Endothelial cell of umbilical vein (primary cell): Measurements from ENCODE around the gene HTRA1. TPM values are rescaled to one million over a fixed set of nuclear protein-coding genes. Genes with fewer than 3 reads are reported as not detected.

Experiments used
- BruUV-seq: library from RNA; stranded (reverse); fragments of 400-500 nt; replicated peaks from 2 replicates; lab custom pipeline; 2021; lab: Mats Ljungman, UMichigan
- CTCF ChIA-PET: fragments of 300-600, 350-600 bp; sonication (Branson Sonifier 250); formaldehyde crosslinking; loops from one replicate; lab custom pipeline; 2021; ENCODE audit warnings: antibody characterized with exemption, inconsistent platforms; lab: Charles Lee
- POLR2A ChIA-PET: fragments of 300-600, 350-600 bp; sonication (Branson Sonifier 250); formaldehyde crosslinking; loops from one replicate; lab custom pipeline; 2021; ENCODE audit warnings: antibody characterized with exemption, inconsistent platforms; lab: Charles Lee
- DNase-seq: peaks from one replicate; pipeline ENCODE4 v3.0.0-alpha.2; 2011; ENCODE audit warnings: low read depth, low spot score
- FAIRE-seq: peaks from 2 replicates; lab custom pipeline; 2011; peaks lifted over from hg19 to GRCh38; lab: Jason Lieb, UNC
- H2AFZ ChIP-seq: 2 replicates; pipeline ENCODE4 v1.6.0; 2012; ENCODE audit warnings: low read depth, low read length, control low read depth, inconsistent platforms
- H3K27ac ChIP-seq: 2 replicates; pipeline ENCODE4 v1.5.1; 2011; ENCODE audit warnings: low read depth, mild to moderate bottlenecking, control low read depth, low read length, moderate library complexity; ENCODE audit not compliant: insufficient read depth
- H3K27me3 ChIP-seq, 2 experiments: 2 replicates each; pipeline versions ENCODE4 v1.6.0 to v1.6.1; 2011; ENCODE audit warnings: low read length in 2 of 2, mixed read lengths in 1 of 2; ENCODE audit not compliant: control insufficient read depth in 2 of 2, insufficient read depth in 2 of 2
- H3K36me3 ChIP-seq, 2 experiments: 2 replicates in 1 of 2; 3 replicates in 1 of 2; pipeline ENCODE4 v1.5.1; 2011; ENCODE audit warnings: low read length in 2 of 2, mild to moderate bottlenecking in 1 of 2, moderate library complexity in 1 of 2; ENCODE audit not compliant: control insufficient read depth in 2 of 2, insufficient read depth in 2 of 2; ENCODE audit errors: extremely low read depth in 1 of 2
- H3K4me1 ChIP-seq: 3 replicates; pipeline ENCODE4 v1.5.1; 2011; ENCODE audit warnings: mild to moderate bottlenecking, low read length; ENCODE audit not compliant: control insufficient read depth, insufficient read depth; ENCODE audit errors: extremely low read depth
- H3K4me2 ChIP-seq: 2 replicates; pipeline ENCODE4 v1.6.1; 2011; ENCODE audit warnings: low read length, control low read depth, mixed read lengths; ENCODE audit not compliant: insufficient read depth
- H3K4me3 ChIP-seq, 3 experiments: fragments of 200-600 bp in 1 of 3; sonication (generic), shearing (Covaris generic) in 1 of 3; replicated peaks in 1 of 3; 2 replicates each; pipeline ENCODE4 v1.5.1; 2011 to 2016; ENCODE audit warnings: control low read depth in 3 of 3, low read length in 3 of 3, mild to moderate bottlenecking in 2 of 3, inconsistent platforms in 1 of 3, low read depth in 1 of 3, moderate library complexity in 1 of 3; ENCODE audit not compliant: insufficient read depth in 1 of 3
- H3K79me2 ChIP-seq: 2 replicates; pipeline ENCODE4 v1.6.0; 2012; ENCODE audit warnings: low read length, inconsistent platforms; ENCODE audit not compliant: control insufficient read depth, insufficient read depth
- H3K9ac ChIP-seq: replicated peaks from 2 replicates; pipeline ENCODE3; 2011; ENCODE audit warnings: low read length, control low read depth; ENCODE audit not compliant: insufficient read depth; ENCODE audit errors: extremely low read depth
- H3K9me1 ChIP-seq: replicated peaks from 3 replicates; pipeline ENCODE4 v1.6.0; 2011; ENCODE audit warnings: mild to moderate bottlenecking, low read length; ENCODE audit not compliant: control insufficient read depth, insufficient read depth; ENCODE audit errors: extremely low read depth
- H3K9me3 ChIP-seq: replicated peaks from 2 replicates; pipeline ENCODE4 v1.5.1; 2012; ENCODE audit warnings: low read length, inconsistent platforms; ENCODE audit not compliant: control insufficient read depth, insufficient read depth
- H4K20me1 ChIP-seq: replicated peaks from 2 replicates; pipeline ENCODE3; 2011; ENCODE audit warnings: mild to moderate bottlenecking, low read length; ENCODE audit not compliant: control insufficient read depth, insufficient read depth; ENCODE audit errors: extremely low read depth
- EZH2 ChIP-seq: IDR thresholded peaks from 2 replicates; pipeline ENCODE4 v1.6.1; 2012; ENCODE audit warnings: borderline replicate concordance, low read depth, mild to moderate bottlenecking, moderate library complexity, low read length, inconsistent platforms; ENCODE audit not compliant: severe bottlenecking
- FOS ChIP-seq: IDR thresholded peaks from 2 replicates; pipeline ENCODE4 v1.6.1; 2011; ENCODE audit warnings: mild to moderate bottlenecking, low read length, moderate library complexity, borderline replicate concordance; ENCODE audit not compliant: insufficient read depth
- GATA2 ChIP-seq: IDR thresholded peaks from 2 replicates; pipeline ENCODE4 v1.7.0; 2011; ENCODE audit warnings: low read depth, mild to moderate bottlenecking, moderate library complexity, mixed read lengths, low read length; ENCODE audit not compliant: insufficient read length, insufficient read depth
- JUN ChIP-seq: IDR thresholded peaks from 2 replicates; pipeline ENCODE4 v1.6.1; 2011; ENCODE audit warnings: borderline replicate concordance, low read depth; ENCODE audit not compliant: insufficient read length, insufficient read depth
- MYC ChIP-seq: IDR thresholded peaks from one replicate; pipeline ENCODE4 v1.6.1; 2011; ENCODE audit warnings: mild to moderate bottlenecking, low read depth, low read length
- POLR2A ChIP-seq: IDR thresholded peaks from 2 replicates; pipeline ENCODE4 v1.6.1; 2012; ENCODE audit warnings: low read depth, mild to moderate bottlenecking, control low read depth, low read length
- POLR2AphosphoS5 ChIP-seq: IDR thresholded peaks from 2 replicates; pipeline ENCODE4 v1.6.1; 2012; ENCODE audit warnings: low read depth, mild to moderate bottlenecking, control low read depth, low read length, moderate library complexity; ENCODE audit not compliant: insufficient read depth
- dilution Hi-C: fragments of 300-500 bp; cut with MboI; formaldehyde crosslinking; loops from one replicate; pipeline ENCODE4 v1.15.0; 2019; ENCODE audit warnings: low sequenced_read_pairs; ENCODE audit not compliant: extremely low pct_ligation_motif_present
- intact Hi-C: fragments of 100-400 bp; cut with micrococcal nuclease; formaldehyde crosslinking; loops from one replicate; pipeline ENCODE4 v1.10.0; 2022
- polyA plus RNA-seq, 4 experiments: library from polyadenylated mRNA; depleted of rRNA in 3 of 4; stranded (reverse) in 3 of 4; unstranded in 1 of 4; fragments of >200 nt; gene quantifications; 2 replicates each; pipeline versions ENCODE4 v1.2.1 to v1.2.3, GENCODE V29; 2011 to 2012; ENCODE audit warnings: missing spikeins in 1 of 4
- total RNA-seq: library from RNA; stranded (reverse); gene quantifications from 2 replicates; pipeline ENCODE4 v1.2.3, GENCODE V29; 2021
- TF ChIP-seq, protein P1 (sequence below), 2 donors: IDR thresholded peaks; 1 replicate in 1 of 2; 2 replicates in 1 of 2; pipeline ENCODE4 v1.5.1; 2011; ENCODE audit warnings: low read length in 2 of 2, mild to moderate bottlenecking in 2 of 2, moderate library complexity in 2 of 2, control low read depth in 1 of 2, inconsistent platforms in 1 of 2, low read depth in 1 of 2; ENCODE audit not compliant: insufficient read depth in 1 of 2; ENCODE audit errors: extremely low read depth in 1 of 2
- TF ChIP-seq, protein P2 (sequence below): IDR thresholded peaks from 2 replicates; pipeline ENCODE4 v1.6.1; 2011; ENCODE audit not compliant: insufficient read depth, insufficient read length

Gene HTRA1
- total and polyA plus RNA-seq, 2 donors (not counting 3 experiments of a cell fraction or from before 2014, with no cell fraction given) = 192 to 270 TPM

DNA sequence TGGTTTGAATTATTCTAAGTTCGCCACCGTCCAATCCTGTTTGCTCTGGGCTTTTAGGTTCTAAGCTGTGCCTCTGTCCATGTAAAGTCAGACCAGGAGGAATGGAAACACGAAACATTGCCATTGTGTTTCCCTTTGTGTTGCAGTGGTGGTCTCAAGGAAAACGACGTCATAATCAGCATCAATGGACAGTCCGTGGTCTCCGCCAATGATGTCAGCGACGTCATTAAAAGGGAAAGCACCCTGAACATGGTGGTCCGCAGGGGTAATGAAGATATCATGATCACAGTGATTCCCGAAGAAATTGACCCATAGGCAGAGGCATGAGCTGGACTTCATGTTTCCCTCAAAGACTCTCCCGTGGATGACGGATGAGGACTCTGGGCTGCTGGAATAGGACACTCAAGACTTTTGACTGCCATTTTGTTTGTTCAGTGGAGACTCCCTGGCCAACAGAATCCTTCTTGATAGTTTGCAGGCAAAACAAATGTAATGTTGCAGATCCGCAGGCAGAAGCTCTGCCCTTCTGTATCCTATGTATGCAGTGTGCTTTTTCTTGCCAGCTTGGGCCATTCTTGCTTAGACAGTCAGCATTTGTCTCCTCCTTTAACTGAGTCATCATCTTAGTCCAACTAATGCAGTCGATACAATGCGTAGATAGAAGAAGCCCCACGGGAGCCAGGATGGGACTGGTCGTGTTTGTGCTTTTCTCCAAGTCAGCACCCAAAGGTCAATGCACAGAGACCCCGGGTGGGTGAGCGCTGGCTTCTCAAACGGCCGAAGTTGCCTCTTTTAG, 52.9 kb downstream of the HTRA1 start:
- dilution Hi-C loops = no loop called here
- H4K20me1 ChIP-seq = no peaks in the 10 kb centered on the region
- ChIA-PET CTCF (interaction anchor here (1.5 to 3.0 kb wide), 4 partner anchors 9 to 51 kb away, joined by 5 to 17 read pairs (median 7); no protein-coding TSS in a partner anchor), POLR2A (no interaction called here)
- H3K27ac ChIP-seq = no peak overlapping the region
- BruUV-seq = TSS peak; percentile 98
- H3K27me3 ChIP-seq = no peaks in the 10 kb centered on the region
- no peaks in the 10 kb centered on the region for H3K9me3 ChIP-seq
- H3K9ac ChIP-seq = no peak overlapping the region
- intact Hi-C loops = no loop called here
- H3K4me3 ChIP-seq = no peak overlapping the region
- H3K4me2 ChIP-seq = no peak overlapping the region
- H3K79me2 ChIP-seq = no peaks in the 10 kb centered on the region
- no peak for DNase-seq
- peaks cover 2 to 28% of the 10 kb centered on the region in 2 experiments for H3K36me3 ChIP-seq
- no peaks in the 10 kb centered on the region for H3K4me1 ChIP-seq
- no peaks in the 10 kb centered on the region for H3K9me1 ChIP-seq
- TF ChIP-seq GATA2 (no peak), POLR2A (no peak), FOS (no peak), JUN (no peak), EZH2 (no peak), MYC (no peak), POLR2AphosphoS5 (no peak)
- TF ChIP-seq, protein P1, sequence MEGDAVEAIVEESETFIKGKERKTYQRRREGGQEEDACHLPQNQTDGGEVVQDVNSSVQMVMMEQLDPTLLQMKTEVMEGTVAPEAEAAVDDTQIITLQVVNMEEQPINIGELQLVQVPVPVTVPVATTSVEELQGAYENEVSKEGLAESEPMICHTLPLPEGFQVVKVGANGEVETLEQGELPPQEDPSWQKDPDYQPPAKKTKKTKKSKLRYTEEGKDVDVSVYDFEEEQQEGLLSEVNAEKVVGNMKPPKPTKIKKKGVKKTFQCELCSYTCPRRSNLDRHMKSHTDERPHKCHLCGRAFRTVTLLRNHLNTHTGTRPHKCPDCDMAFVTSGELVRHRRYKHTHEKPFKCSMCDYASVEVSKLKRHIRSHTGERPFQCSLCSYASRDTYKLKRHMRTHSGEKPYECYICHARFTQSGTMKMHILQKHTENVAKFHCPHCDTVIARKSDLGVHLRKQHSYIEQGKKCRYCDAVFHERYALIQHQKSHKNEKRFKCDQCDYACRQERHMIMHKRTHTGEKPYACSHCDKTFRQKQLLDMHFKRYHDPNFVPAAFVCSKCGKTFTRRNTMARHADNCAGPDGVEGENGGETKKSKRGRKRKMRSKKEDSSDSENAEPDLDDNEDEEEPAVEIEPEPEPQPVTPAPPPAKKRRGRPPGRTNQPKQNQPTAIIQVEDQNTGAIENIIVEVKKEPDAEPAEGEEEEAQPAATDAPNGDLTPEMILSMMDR (IDR thresholded peaks at IDR 0.05; ENCODE audit: extremely low read depth in 1 of 2, insufficient read depth in 1 of 2, low read depth in 1 of 2, low read length in 2 of 2) = no peak
- TF ChIP-seq, protein P2, sequence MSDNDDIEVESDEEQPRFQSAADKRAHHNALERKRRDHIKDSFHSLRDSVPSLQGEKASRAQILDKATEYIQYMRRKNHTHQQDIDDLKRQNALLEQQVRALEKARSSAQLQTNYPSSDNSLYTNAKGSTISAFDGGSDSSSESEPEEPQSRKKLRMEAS = no peak
- no peak overlapping the region for H2AFZ ChIP-seq
- FAIRE-seq = no peak
